H9 (cell line): ENCODE data around the gene DGKH. TPM values are rescaled to one million over a fixed set of nuclear protein-coding genes. Genes with fewer than 3 reads are reported as not detected.

Experiments used
- DNase-seq: peaks from one replicate; pipeline ENCODE4 v3.0.0-alpha.2; 2017
- H2AFZ ChIP-seq: one replicate; pipeline ENCODE4 v1.6.1; 2013; ENCODE audit warnings: mild to moderate bottlenecking, low read length, control low read depth, moderate library complexity
- H2AK5ac ChIP-seq: 2 replicates; pipeline ENCODE4 v1.6.1; 2013; ENCODE audit warnings: low read length, control low read depth, mixed read lengths; ENCODE audit not compliant: insufficient read length
- H2BK120ac ChIP-seq: one replicate; pipeline ENCODE4 v1.6.1; 2013; ENCODE audit warnings: low read depth, mild to moderate bottlenecking, low read length, control low read depth, inconsistent platforms; ENCODE audit not compliant: poor library complexity, severe bottlenecking
- H2BK12ac ChIP-seq: 2 replicates; pipeline ENCODE4 v1.6.1; 2013; ENCODE audit warnings: low read length, control low read depth, mixed read lengths, low read depth; ENCODE audit not compliant: insufficient read length
- H2BK15ac ChIP-seq: 2 replicates; pipeline ENCODE4 v1.6.1; 2013; ENCODE audit warnings: low read depth, low read length, control low read depth
- H2BK20ac ChIP-seq: one replicate; pipeline ENCODE4 v1.6.1; 2013; ENCODE audit warnings: low read depth, mild to moderate bottlenecking, low read length, control low read depth, inconsistent platforms; ENCODE audit not compliant: poor library complexity, severe bottlenecking
- H2BK5ac ChIP-seq: 2 replicates; pipeline ENCODE4 v1.6.1; 2013; ENCODE audit warnings: low read length, control low read depth, mixed read lengths; ENCODE audit not compliant: insufficient read length
- H3K14ac ChIP-seq: 2 replicates; pipeline ENCODE4 v1.6.1; 2013; ENCODE audit warnings: low read length, control low read depth; ENCODE audit not compliant: insufficient read depth
- H3K18ac ChIP-seq: 2 replicates; pipeline ENCODE4 v1.6.1; 2013; ENCODE audit warnings: low read depth, mild to moderate bottlenecking, mixed read lengths, low read length, control low read depth; ENCODE audit not compliant: insufficient read length
- H3K23ac ChIP-seq: 2 replicates; pipeline ENCODE4 v1.6.1; 2013; ENCODE audit warnings: low read length, control low read depth, mixed read lengths, low read depth; ENCODE audit not compliant: insufficient read length
- H3K23me2 ChIP-seq: 2 replicates; pipeline ENCODE4 v1.6.1; 2013; ENCODE audit warnings: low read depth, mild to moderate bottlenecking, mixed read lengths, low read length, control low read depth; ENCODE audit not compliant: insufficient read length, poor library complexity, severe bottlenecking
- H3K27ac ChIP-seq: 2 replicates; pipeline ENCODE4 v1.5.1; 2013; ENCODE audit warnings: low read length, control low read depth, mixed read lengths, low read depth; ENCODE audit not compliant: insufficient read length
- H3K27me3 ChIP-seq: 2 replicates; pipeline ENCODE4 v1.6.1; 2013; ENCODE audit warnings: low read length, control low read depth, inconsistent platforms; ENCODE audit not compliant: insufficient read depth
- H3K4ac ChIP-seq: 2 replicates; pipeline ENCODE4 v1.6.1; 2013; ENCODE audit warnings: low read depth, mild to moderate bottlenecking, control low read depth, inconsistent platforms, low read length, moderate library complexity
- H3K4me1 ChIP-seq: 2 replicates; pipeline ENCODE4 v1.6.1; 2013; ENCODE audit warnings: low read length, control low read depth, inconsistent platforms; ENCODE audit not compliant: insufficient read depth
- H3K4me2 ChIP-seq: 2 replicates; pipeline ENCODE4 v1.6.1; 2013; ENCODE audit warnings: low read length, control low read depth, mixed read lengths; ENCODE audit not compliant: insufficient read length, insufficient read depth
- H3K56ac ChIP-seq: 2 replicates; pipeline ENCODE4 v1.6.1; 2013; ENCODE audit warnings: low read depth, mild to moderate bottlenecking, mixed read lengths, low read length, control low read depth; ENCODE audit not compliant: insufficient read length
- H3K79me1 ChIP-seq: 2 replicates; pipeline ENCODE4 v1.6.1; 2013; ENCODE audit warnings: low read depth, mild to moderate bottlenecking, moderate library complexity, low read length, control low read depth, inconsistent platforms; ENCODE audit not compliant: insufficient read depth, poor library complexity, severe bottlenecking
- H3K79me2 ChIP-seq: 2 replicates; pipeline ENCODE4 v1.6.1; 2013; ENCODE audit warnings: low read length, control low read depth, inconsistent platforms; ENCODE audit not compliant: insufficient read depth
- H3K9ac ChIP-seq: 2 replicates; pipeline ENCODE4 v1.6.1; 2013; ENCODE audit warnings: low read length, control low read depth, mixed read lengths; ENCODE audit not compliant: insufficient read length; ENCODE audit errors: extremely low read depth
- H3K9me3 ChIP-seq: one replicate; pipeline ENCODE4 v1.6.1; 2013; ENCODE audit warnings: low read depth, low read length, inconsistent platforms; ENCODE audit not compliant: control insufficient read depth
- H3T11ph ChIP-seq: one replicate; pipeline ENCODE4 v1.6.1; 2013; ENCODE audit warnings: mild to moderate bottlenecking, low read length, control low read depth, inconsistent platforms
- H4K20me1 ChIP-seq: one replicate; pipeline ENCODE4 v1.6.1; 2013; ENCODE audit not compliant: control insufficient read depth, insufficient read length, insufficient read depth
- H4K5ac ChIP-seq: 2 replicates; pipeline ENCODE4 v1.6.1; 2013; ENCODE audit warnings: low read depth, mild to moderate bottlenecking, mixed read lengths, low read length, control low read depth; ENCODE audit not compliant: insufficient read length
- H4K8ac ChIP-seq: replicated peaks from 2 replicates; pipeline ENCODE4 v1.6.1; 2013; ENCODE audit warnings: low read length, control low read depth, mixed read lengths, low read depth; ENCODE audit not compliant: insufficient read length
- H4K91ac ChIP-seq: 2 replicates; pipeline ENCODE4 v1.6.1; 2013; ENCODE audit warnings: low read depth, mild to moderate bottlenecking, moderate library complexity, mixed read lengths, low read length, control low read depth; ENCODE audit not compliant: insufficient read length
- H3K27ac Mint-ChIP-seq, 3 experiments: 2 replicates in 2 of 3; 3 replicates in 1 of 3; pipeline ENCODE4 v1.8.0; 2020 to 2021; ENCODE audit warnings: mixed read lengths in 3 of 3, mild to moderate bottlenecking in 1 of 3, moderate library complexity in 1 of 3
- H3K27me3 Mint-ChIP-seq: 2 replicates; pipeline ENCODE4 v1.8.0; 2021; ENCODE audit warnings: low read depth, mild to moderate bottlenecking, moderate library complexity, mixed read lengths
- H3K36me3 Mint-ChIP-seq, 3 experiments: 2 replicates in 2 of 3; 3 replicates in 1 of 3; pipeline ENCODE4 v1.8.0; 2020 to 2021; ENCODE audit warnings: low read depth in 3 of 3, mixed read lengths in 3 of 3; ENCODE audit not compliant: insufficient read depth in 1 of 3
- H3K4me1 Mint-ChIP-seq, 2 experiments: 2 replicates each; pipeline ENCODE4 v1.8.0; 2020; ENCODE audit warnings: mixed read lengths in 2 of 2
- H3K4me3 Mint-ChIP-seq, 2 experiments: 2 replicates in 1 of 2; 3 replicates in 1 of 2; pipeline ENCODE4 v1.8.0; 2020 to 2021; ENCODE audit warnings: mild to moderate bottlenecking in 2 of 2, mixed read lengths in 2 of 2, moderate library complexity in 1 of 2
- H3K9me3 Mint-ChIP-seq, 2 experiments: 2 replicates in 1 of 2; 3 replicates in 1 of 2; pipeline ENCODE4 v1.8.0; 2020; ENCODE audit warnings: mild to moderate bottlenecking in 2 of 2, mixed read lengths in 2 of 2, moderate library complexity in 1 of 2
- CTCF ChIP-seq: fragments of 200-600 bp; sonication (generic); conservative IDR thresholded peaks from 3 replicates; pipeline ENCODE4 v1.8.0; 2021; ENCODE audit warnings: antibody characterized with exemption, mild to moderate bottlenecking
- WGBS: extraction: QIAGEN DNeasy Blood & Tissue Kit; methylation state at CpG from one replicate; pipeline ENCODE4 v1.1.7; 2013; ENCODE audit warnings: missing lambda C conversion rate, low lambda C conversion rate, mixed read lengths; ENCODE audit not compliant: insufficient read length; ENCODE audit errors: extremely low coverage; 5-methylcytosine and 5-hydroxymethylcytosine counted together
- total RNA-seq: library from RNA; stranded (reverse); gene quantifications from 2 replicates; pipeline ENCODE4 v1.2.1, GENCODE V29; 2021

DGKH gene
- total RNA-seq, 1 experiment from 2014 or later, result 8.6 TPM

GRCh38 chr13:42127047-42127446 is 78.6 kb downstream of the DGKH start:
- Histone ChIP-seq H2BK120ac (no peak overlapping the region), H3K4ac (no peak overlapping the region), H2AK5ac (no peak overlapping the region), H3K56ac (no peak overlapping the region), H4K5ac (no peak overlapping the region), H3K79me1 (no peaks in the 10 kb centered on the region), H2AFZ (no peak overlapping the region), H2BK15ac (no peak overlapping the region), H3K4me1 (no peaks in the 10 kb centered on the region; the same call in 1 of the 2 replicates), H2BK5ac (no peak overlapping the region), H3K79me2 (no peaks in the 10 kb centered on the region), H3K23ac (no peak overlapping the region), H3K27ac (no peak overlapping the region), H2BK12ac (no peak overlapping the region), H3K4me2 (no peak overlapping the region), H3K9ac (no peak overlapping the region), H3K23me2 (no peaks in the 10 kb centered on the region), H4K20me1 (no peaks in the 10 kb centered on the region), H4K8ac (no peak overlapping the region), H3K9me3 (no peaks in the 10 kb centered on the region), H3K27me3 (no peaks in the 10 kb centered on the region), H3T11ph (no peak overlapping the region), H4K91ac (no peak overlapping the region), H3K18ac (no peak overlapping the region), H3K14ac (no peak overlapping the region), H2BK20ac (no peak overlapping the region)
- peaks cover 28 to 29% of the 10 kb centered on the region in 2 experiments for H3K4me1 Mint-ChIP-seq
- H3K9me3 Mint-ChIP-seq, result no peaks in the 10 kb centered on the region
- H3K4me3 Mint-ChIP-seq, result no peak overlapping the region
- no peak overlapping the region for H3K27ac Mint-ChIP-seq
- H3K27me3 Mint-ChIP-seq, result no peaks in the 10 kb centered on the region
- H3K36me3 Mint-ChIP-seq, result no peaks in the 10 kb centered on the region
- DNase-seq, result no peak
- no peak for TF ChIP-seq CTCF
- no CpG with 5 or more reads among the region's 3 CpGs for WGBS
